SU-DHL-6 (cell line): ENCODE results near the gene GPX4.

Experiments
- H2AFZ ChIP-seq: fragments of 200-600 bp; sonication (generic); 2 replicates; pipeline ENCODE4 v1.6.1; 2014; ENCODE audit warnings: low read depth, mild to moderate bottlenecking, moderate library complexity, mixed read lengths, antibody characterized with exemption, low read length; ENCODE audit not compliant: severe bottlenecking
- H3F3A ChIP-seq: fragments of 200-600 bp; shearing (Covaris generic); 2 replicates; pipeline ENCODE4 v1.6.0; 2016; ENCODE audit warnings: antibody characterized with exemption, mild to moderate bottlenecking; ENCODE audit not compliant: insufficient read depth
- H3K27ac ChIP-seq: fragments of 200-600 bp; sonication (generic); 2 replicates; pipeline ENCODE4 v1.5.1; 2016; ENCODE audit warnings: low read depth, mild to moderate bottlenecking, low read length, moderate library complexity, mixed read lengths
- H3K27me3 ChIP-seq: fragments of 200-600 bp; sonication (generic), shearing (Covaris generic); 2 replicates; pipeline ENCODE4 v1.6.0; 2014; ENCODE audit warnings: mild to moderate bottlenecking, low read length
- H3K36me3 ChIP-seq: fragments of 200-600 bp; sonication (generic); 2 replicates; pipeline ENCODE4 v1.6.1; 2014; ENCODE audit warnings: mild to moderate bottlenecking, low read length, mixed read lengths
- H3K4me2 ChIP-seq: fragments of 300-600, 200-600 bp; shearing (Covaris generic), sonication (generic); 2 replicates; pipeline ENCODE4 v1.6.0; 2014; ENCODE audit warnings: low read length, low read depth, mild to moderate bottlenecking; ENCODE audit not compliant: poor library complexity, severe bottlenecking
- H3K4me3 ChIP-seq: fragments of 200-600 bp; sonication (generic); 2 replicates; pipeline ENCODE4 v1.5.1; 2014; ENCODE audit warnings: antibody characterized with exemption, low read length, mild to moderate bottlenecking, mixed read lengths; ENCODE audit not compliant: insufficient read depth, poor library complexity, severe bottlenecking
- H3K79me2 ChIP-seq: fragments of 200-600 bp; sonication (generic); 2 replicates; pipeline ENCODE4 v1.6.1; 2014; ENCODE audit warnings: mild to moderate bottlenecking, low read length, moderate library complexity; ENCODE audit not compliant: insufficient read depth
- H3K9ac ChIP-seq: fragments of 200-600 bp; sonication (generic); 2 replicates; pipeline ENCODE4 v1.7.0; 2014; ENCODE audit warnings: mild to moderate bottlenecking, low read length
- H3K9me2 ChIP-seq: fragments of 200-600 bp; sonication (generic); replicated peaks from 2 replicates; pipeline ENCODE4 v1.6.1; 2014; ENCODE audit warnings: low read length; ENCODE audit not compliant: insufficient read depth
- H3K9me3 ChIP-seq: fragments of 200-600 bp; sonication (generic); 2 replicates; pipeline ENCODE4 v1.6.1; 2014; ENCODE audit warnings: low read length, mixed read lengths; ENCODE audit not compliant: insufficient read depth
- H4K20me1 ChIP-seq: fragments of 200-600 bp; sonication (generic); 2 replicates; pipeline ENCODE4 v1.6.1; 2014; ENCODE audit warnings: low read depth, mild to moderate bottlenecking, antibody characterized with exemption, low read length, moderate library complexity, mixed read lengths
- EZH2phosphoT487 ChIP-seq: fragments of 200-600 bp; sonication (generic), shearing (Covaris generic); conservative IDR thresholded peaks from 2 replicates; pipeline ENCODE4 v1.6.1; 2018; ENCODE audit warnings: mild to moderate bottlenecking, antibody characterized with exemption, low read length, moderate library complexity, mixed read lengths
- TF ChIP-seq, protein P1 (sequence below): fragments of 200-600 bp; sonication (generic); IDR thresholded peaks from one replicate; pipeline ENCODE4 v1.5.1; 2017; ENCODE audit warnings: antibody characterized with exemption, mild to moderate bottlenecking, low read length, moderate library complexity; ENCODE audit not compliant: insufficient read depth, poor library complexity, severe bottlenecking

GPX4 gene

GRCh38 chr19:1147934-1148549 lies 44.2 kb downstream of the GPX4 start:
- no peaks in the 10 kb centered on the region for H3K36me3 ChIP-seq

GRCh38 chr19:1149259-1150045 lies 45.7 kb downstream of the GPX4 start:
- no peaks in the 10 kb centered on the region for H3K79me2 ChIP-seq
- no peaks in the 10 kb centered on the region for H4K20me1 ChIP-seq
- no peak overlapping the region for H3K4me3 ChIP-seq
- no peaks in the 10 kb centered on the region for H3K36me3 ChIP-seq
- TF ChIP-seq, protein P1, sequence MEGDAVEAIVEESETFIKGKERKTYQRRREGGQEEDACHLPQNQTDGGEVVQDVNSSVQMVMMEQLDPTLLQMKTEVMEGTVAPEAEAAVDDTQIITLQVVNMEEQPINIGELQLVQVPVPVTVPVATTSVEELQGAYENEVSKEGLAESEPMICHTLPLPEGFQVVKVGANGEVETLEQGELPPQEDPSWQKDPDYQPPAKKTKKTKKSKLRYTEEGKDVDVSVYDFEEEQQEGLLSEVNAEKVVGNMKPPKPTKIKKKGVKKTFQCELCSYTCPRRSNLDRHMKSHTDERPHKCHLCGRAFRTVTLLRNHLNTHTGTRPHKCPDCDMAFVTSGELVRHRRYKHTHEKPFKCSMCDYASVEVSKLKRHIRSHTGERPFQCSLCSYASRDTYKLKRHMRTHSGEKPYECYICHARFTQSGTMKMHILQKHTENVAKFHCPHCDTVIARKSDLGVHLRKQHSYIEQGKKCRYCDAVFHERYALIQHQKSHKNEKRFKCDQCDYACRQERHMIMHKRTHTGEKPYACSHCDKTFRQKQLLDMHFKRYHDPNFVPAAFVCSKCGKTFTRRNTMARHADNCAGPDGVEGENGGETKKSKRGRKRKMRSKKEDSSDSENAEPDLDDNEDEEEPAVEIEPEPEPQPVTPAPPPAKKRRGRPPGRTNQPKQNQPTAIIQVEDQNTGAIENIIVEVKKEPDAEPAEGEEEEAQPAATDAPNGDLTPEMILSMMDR: no peak
- TF ChIP-seq EZH2phosphoT487: no peak
- no peak overlapping the region for H2AFZ ChIP-seq
- H3K4me2 ChIP-seq: no peak overlapping the region
- H3F3A ChIP-seq: no peaks in the 10 kb centered on the region
- no peak overlapping the region for H3K9ac ChIP-seq
- H3K27ac ChIP-seq: no peak overlapping the region
- no peaks in the 10 kb centered on the region for H3K9me2 ChIP-seq
- no peaks in the 10 kb centered on the region for H3K27me3 ChIP-seq
- no peaks in the 10 kb centered on the region for H3K9me3 ChIP-seq

More at GRCh38 chr19:1147934-1148549, 44.2 kb downstream of the GPX4 start:
- no peaks in the 10 kb centered on the region for H3K9me2 ChIP-seq
- no peak overlapping the region for H3K4me3 ChIP-seq
- TF ChIP-seq, protein P1: no peak
- no peak for TF ChIP-seq EZH2phosphoT487
- H4K20me1 ChIP-seq: no peaks in the 10 kb centered on the region
- no peaks in the 10 kb centered on the region for H3F3A ChIP-seq
- no peaks in the 10 kb centered on the region for H3K9me3 ChIP-seq
- no peak overlapping the region for H2AFZ ChIP-seq
- no peak overlapping the region for H3K9ac ChIP-seq
- no peak overlapping the region for H3K4me2 ChIP-seq
- no peaks in the 10 kb centered on the region for H3K79me2 ChIP-seq
- no peaks in the 10 kb centered on the region for H3K27me3 ChIP-seq
- H3K27ac ChIP-seq: no peak overlapping the region

DNA sequence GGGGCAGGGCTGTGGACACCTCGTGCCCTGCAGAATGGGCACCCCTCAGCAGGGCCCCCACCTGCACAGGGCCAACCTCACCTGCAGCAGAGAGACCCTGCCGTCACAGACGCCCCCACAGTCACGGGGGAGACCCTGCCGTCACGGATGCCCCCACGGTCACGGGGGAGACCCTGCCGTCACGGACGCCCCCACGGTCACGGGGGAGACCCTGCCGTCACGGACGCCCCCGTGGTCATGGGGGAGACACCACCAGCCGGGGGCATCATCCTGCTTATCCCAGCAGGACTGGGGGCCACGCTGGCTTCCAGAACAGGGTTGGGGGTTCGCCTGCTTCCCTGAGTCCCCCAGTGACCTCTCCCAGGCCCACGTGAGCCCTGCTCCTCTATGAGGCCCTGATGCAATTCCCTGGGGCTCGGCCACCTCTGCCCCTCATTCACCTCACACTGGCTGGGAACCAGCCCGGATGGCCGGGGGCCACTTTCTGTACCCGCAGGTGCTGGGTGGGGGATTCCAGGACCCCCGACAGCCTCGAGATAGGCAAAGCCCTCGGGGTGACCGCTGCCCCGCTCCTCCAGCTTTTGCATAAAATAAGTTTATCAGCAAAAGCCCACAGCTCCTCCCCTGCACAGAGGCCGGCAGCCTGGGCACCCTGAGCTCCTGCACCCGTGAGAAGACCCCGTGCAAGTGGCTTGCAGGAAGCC lies 46.7 kb downstream of the GPX4 start:
- Histone ChIP-seq H3K9ac (no peak overlapping the region), H3K79me2 (no peaks in the 10 kb centered on the region), H3K4me2 (no peak overlapping the region), H3K9me2 (no peaks in the 10 kb centered on the region), H3K9me3 (no peaks in the 10 kb centered on the region), H4K20me1 (no peaks in the 10 kb centered on the region), H3K27me3 (no peaks in the 10 kb centered on the region), H3K4me3 (no peak overlapping the region), H3F3A (no peaks in the 10 kb centered on the region), H2AFZ (no peak overlapping the region), H3K36me3 (no peaks in the 10 kb centered on the region), H3K27ac (no peak overlapping the region)
- TF ChIP-seq EZH2phosphoT487: no peak
- TF ChIP-seq, protein P1: no peak
